Caco-2 (cell line): Measurements from ENCODE around the gene DMRTC2. TPM values are rescaled to one million over a fixed set of nuclear protein-coding genes. Genes with fewer than 3 reads are reported as not detected.

Source experiments
- BruUV-seq: library from RNA; stranded (reverse); fragments of 400-500 nt; replicated peaks from 2 replicates; lab custom pipeline; 2021; lab: Mats Ljungman, UMichigan
- CTCF ChIA-PET: fragments of 300-600 bp; sonication (Branson Sonifier 250); formaldehyde crosslinking; loops from one replicate; lab custom pipeline; 2022; ENCODE audit warnings: antibody characterized with exemption; lab: Charles Lee
- POLR2A ChIA-PET: fragments of 300-600 bp; sonication (Branson Sonifier 250); formaldehyde crosslinking; loops from one replicate; lab custom pipeline; 2022; ENCODE audit warnings: antibody characterized with exemption; lab: Charles Lee
- DNase-seq, 2 experiments: peaks; one replicate each; pipeline versions ENCODE4 v3.0.0 to v3.0.0-alpha.2; 2020 to 2022
- H3K27me3 ChIP-seq: replicated peaks from 2 replicates; pipeline ENCODE4 v1.6.0; 2011; ENCODE audit warnings: low read length; ENCODE audit not compliant: control insufficient read depth, insufficient read depth
- H3K36me3 ChIP-seq: 2 replicates; pipeline ENCODE4 v1.5.1; 2011; ENCODE audit warnings: low read length; ENCODE audit not compliant: control insufficient read depth, insufficient read depth
- H3K4me1 ChIP-seq: fragments of 250-450 bp; sonication (Bioruptor Pico); 2 replicates; pipeline ENCODE4 v1.5.1; 2020; ENCODE audit warnings: mild to moderate bottlenecking
- H3K4me3 ChIP-seq: 2 replicates; pipeline ENCODE4 v1.5.1; 2011; ENCODE audit warnings: low read depth, mild to moderate bottlenecking, control low read depth, low read length
- H3K9me3 ChIP-seq: fragments of 250-450 bp; sonication (Bioruptor Pico); 2 replicates; pipeline ENCODE4 v1.5.1; 2020; ENCODE audit warnings: mild to moderate bottlenecking, moderate library complexity
- H3K27ac Mint-ChIP-seq: one replicate; pipeline ENCODE4 v1.8.0; 2022; ENCODE audit warnings: mixed read lengths; ENCODE audit not compliant: unreplicated experiment
- H3K27me3 Mint-ChIP-seq: one replicate; pipeline ENCODE4 v1.8.0; 2022; ENCODE audit warnings: mixed read lengths; ENCODE audit not compliant: insufficient read depth, unreplicated experiment
- H3K36me3 Mint-ChIP-seq: one replicate; pipeline ENCODE4 v1.8.0; 2022; ENCODE audit warnings: mild to moderate bottlenecking, mixed read lengths; ENCODE audit not compliant: insufficient read depth, unreplicated experiment
- H3K4me1 Mint-ChIP-seq: one replicate; pipeline ENCODE4 v1.8.0; 2022; ENCODE audit warnings: low read depth, mixed read lengths; ENCODE audit not compliant: unreplicated experiment
- H3K4me3 Mint-ChIP-seq: one replicate; pipeline ENCODE4 v1.8.0; 2022; ENCODE audit warnings: mild to moderate bottlenecking, moderate library complexity, mixed read lengths; ENCODE audit not compliant: unreplicated experiment
- H3K9me3 Mint-ChIP-seq: one replicate; pipeline ENCODE4 v1.8.0; 2022; ENCODE audit warnings: mixed read lengths; ENCODE audit not compliant: unreplicated experiment
- intact Hi-C: fragments of 100-400 bp; cut with micrococcal nuclease; formaldehyde crosslinking; loops from one replicate; pipeline ENCODE4 v1.10.0; 2022; ENCODE audit not compliant: unreplicated experiment
- microRNA-seq: library from miRNA; unstranded; fragments of <30 nt; microRNA quantifications from one replicate; pipeline ENCODE4 v1.2.0, GENCODE V29; 2022
- total RNA-seq: library from RNA; stranded (reverse); gene quantifications from 2 replicates; pipeline ENCODE4 v1.2.3, GENCODE V29; 2022
- TF ChIP-seq, protein P1 (sequence below), 2 experiments: fragments of 200-600 bp in 1 of 2; IDR thresholded peaks; 1 replicate in 1 of 2; 2 replicates in 1 of 2; pipeline versions ENCODE4 v1.5.1 to v1.8.0; 2011 to 2022; ENCODE audit warnings: antibody characterized with exemption in 1 of 2, control low read depth in 1 of 2, inconsistent platforms in 1 of 2, low read depth in 1 of 2, low read length in 1 of 2, mild to moderate bottlenecking in 1 of 2, moderate library complexity in 1 of 2; ENCODE audit not compliant: insufficient read depth in 1 of 2, severe bottlenecking in 1 of 2, unreplicated experiment in 1 of 2

Gene DMRTC2
- total RNA-seq, 1 experiment from 2014 or later: not detected

DNA sequence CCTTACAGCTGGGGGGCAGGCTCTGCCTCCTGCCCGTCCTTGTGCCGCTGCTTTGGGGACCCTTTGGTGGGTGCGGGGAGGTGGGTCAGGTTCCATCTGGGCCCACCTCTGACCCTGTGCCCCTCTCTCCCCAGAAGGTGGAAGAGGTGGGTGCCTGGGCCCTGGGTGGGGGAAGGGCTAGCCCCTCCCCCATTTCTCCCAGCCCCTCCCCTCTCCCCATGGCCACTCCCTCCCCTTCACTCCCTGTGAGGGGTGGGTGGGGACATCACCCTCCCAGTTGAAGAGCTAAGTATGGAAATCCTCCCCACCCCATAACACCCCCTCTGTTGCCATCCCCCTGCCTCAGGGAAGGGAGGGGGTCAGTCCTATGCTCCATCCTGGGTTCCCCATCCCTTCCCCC lies 52.3 kb downstream of the DMRTC2 start:
- H3K36me3 ChIP-seq: peaks cover 4% of the 10 kb centered on the region
- peaks cover 5% of the 10 kb centered on the region; the same call in 1 of the 2 replicates for H3K4me1 ChIP-seq
- H3K27ac Mint-ChIP-seq: no peak overlapping the region
- TF ChIP-seq, protein P1, sequence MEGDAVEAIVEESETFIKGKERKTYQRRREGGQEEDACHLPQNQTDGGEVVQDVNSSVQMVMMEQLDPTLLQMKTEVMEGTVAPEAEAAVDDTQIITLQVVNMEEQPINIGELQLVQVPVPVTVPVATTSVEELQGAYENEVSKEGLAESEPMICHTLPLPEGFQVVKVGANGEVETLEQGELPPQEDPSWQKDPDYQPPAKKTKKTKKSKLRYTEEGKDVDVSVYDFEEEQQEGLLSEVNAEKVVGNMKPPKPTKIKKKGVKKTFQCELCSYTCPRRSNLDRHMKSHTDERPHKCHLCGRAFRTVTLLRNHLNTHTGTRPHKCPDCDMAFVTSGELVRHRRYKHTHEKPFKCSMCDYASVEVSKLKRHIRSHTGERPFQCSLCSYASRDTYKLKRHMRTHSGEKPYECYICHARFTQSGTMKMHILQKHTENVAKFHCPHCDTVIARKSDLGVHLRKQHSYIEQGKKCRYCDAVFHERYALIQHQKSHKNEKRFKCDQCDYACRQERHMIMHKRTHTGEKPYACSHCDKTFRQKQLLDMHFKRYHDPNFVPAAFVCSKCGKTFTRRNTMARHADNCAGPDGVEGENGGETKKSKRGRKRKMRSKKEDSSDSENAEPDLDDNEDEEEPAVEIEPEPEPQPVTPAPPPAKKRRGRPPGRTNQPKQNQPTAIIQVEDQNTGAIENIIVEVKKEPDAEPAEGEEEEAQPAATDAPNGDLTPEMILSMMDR (IDR thresholded peaks at IDR 0.05; ENCODE audit: insufficient read depth in 1 of 2, low read depth in 1 of 2, low read length in 1 of 2, severe bottlenecking in 1 of 2, unreplicated experiment in 1 of 2): no peak
- H3K9me3 ChIP-seq: no peaks in the 10 kb centered on the region
- intact Hi-C loops: no loop called here
- peaks cover 7% of the 10 kb centered on the region for H3K4me1 Mint-ChIP-seq
- H3K36me3 Mint-ChIP-seq: peaks cover 36% of the 10 kb centered on the region
- H3K27me3 Mint-ChIP-seq: no peaks in the 10 kb centered on the region
- H3K9me3 Mint-ChIP-seq: no peaks in the 10 kb centered on the region
- CTCF ChIA-PET: interaction anchor here (0.7 kb wide), 1 partner anchor 37 kb away, joined by 4 read pairs; no protein-coding TSS in a partner anchor
- POLR2A ChIA-PET: no interaction called here
- BruUV-seq: no TSS peak
- no peak overlapping the region for H3K4me3 Mint-ChIP-seq
- no peak for DNase-seq
- no peak overlapping the region for H3K4me3 ChIP-seq
- no peaks in the 10 kb centered on the region for H3K27me3 ChIP-seq

DNA sequence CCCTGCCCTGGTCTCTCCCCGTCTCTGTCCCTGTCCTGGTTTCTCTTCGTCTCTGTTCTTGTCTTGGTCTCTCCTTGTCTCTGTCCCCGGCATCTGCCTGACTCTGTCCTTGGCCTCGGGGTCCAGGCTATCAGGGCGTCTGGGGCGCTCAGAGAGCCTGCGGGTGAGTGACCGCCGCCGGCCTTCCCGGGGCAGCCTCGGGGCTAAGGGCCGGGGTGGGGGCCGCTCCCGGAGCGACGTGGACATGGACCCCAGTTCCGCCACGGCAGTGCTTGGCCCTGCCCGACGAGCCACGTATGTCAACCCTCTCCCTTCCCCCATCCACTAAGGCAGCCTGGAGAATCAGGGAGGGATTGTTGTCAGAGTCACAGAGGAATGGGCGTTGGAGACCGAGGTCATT lies 53.0 kb downstream of the DMRTC2 start:
- intact Hi-C loops: no loop called here
- H3K27me3 Mint-ChIP-seq: no peaks in the 10 kb centered on the region
- Histone ChIP-seq H3K4me3 (no peak overlapping the region), H3K27me3 (no peaks in the 10 kb centered on the region), H3K36me3 (peaks cover 4% of the 10 kb centered on the region), H3K4me1 (peaks cover 5% of the 10 kb centered on the region; the same call in 1 of the 2 replicates), H3K9me3 (no peaks in the 10 kb centered on the region)
- no peak overlapping the region for H3K4me3 Mint-ChIP-seq
- BruUV-seq: TSS peak; percentile 33
- POLR2A ChIA-PET: no interaction called here
- TF ChIP-seq, protein P1 (IDR thresholded peaks at IDR 0.05; ENCODE audit: insufficient read depth in 1 of 2, low read depth in 1 of 2, low read length in 1 of 2, severe bottlenecking in 1 of 2, unreplicated experiment in 1 of 2): no peak
- no peaks in the 10 kb centered on the region for H3K9me3 Mint-ChIP-seq
- CTCF ChIA-PET: interaction anchor here (0.7 to 0.9 kb wide), 2 partner anchors 30 to 37 kb away, joined by 4 read pairs; partner anchors contain the start of gene ERFL
- no peak overlapping the region for H3K27ac Mint-ChIP-seq
- peaks cover 7% of the 10 kb centered on the region for H3K4me1 Mint-ChIP-seq
- H3K36me3 Mint-ChIP-seq: peaks cover 36% of the 10 kb centered on the region
- DNase-seq: no peak

DNA sequence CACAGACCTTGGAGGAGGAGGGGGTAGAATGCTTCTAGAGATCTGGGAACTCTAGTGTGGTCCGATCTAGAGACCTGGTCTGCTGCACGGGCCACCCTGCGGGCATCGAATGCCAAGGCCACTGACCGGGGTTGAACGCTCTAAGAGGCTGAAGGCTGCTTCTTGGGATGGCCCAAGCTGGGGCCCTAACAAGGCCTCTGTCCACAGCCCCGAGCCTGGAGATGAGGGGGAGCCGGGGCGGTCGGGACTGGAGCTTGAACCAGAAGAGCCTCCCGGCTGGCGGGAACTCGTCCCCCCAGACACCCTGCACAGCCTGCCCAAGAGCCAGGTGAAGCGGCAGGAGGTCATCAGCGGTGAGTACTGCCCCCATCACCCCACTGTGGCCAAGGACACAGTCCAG lies 53.4 kb downstream of the DMRTC2 start:
- ChIA-PET POLR2A (no interaction called here), CTCF (interaction anchor here (0.9 kb wide), 1 partner anchor 30 kb away, joined by 4 read pairs; the partner anchor contains the start of gene ERFL)
- Histone ChIP-seq H3K4me1 (peaks cover 6% of the 10 kb centered on the region), H3K9me3 (no peaks in the 10 kb centered on the region), H3K4me3 (no peak overlapping the region), H3K27me3 (no peaks in the 10 kb centered on the region), H3K36me3 (peaks cover 5% of the 10 kb centered on the region)
- H3K27me3 Mint-ChIP-seq: no peaks in the 10 kb centered on the region
- H3K9me3 Mint-ChIP-seq: no peaks in the 10 kb centered on the region
- DNase-seq: no peak
- no peak overlapping the region for H3K4me3 Mint-ChIP-seq
- H3K27ac Mint-ChIP-seq: no peak overlapping the region
- BruUV-seq: no TSS peak
- H3K36me3 Mint-ChIP-seq: peaks cover 34% of the 10 kb centered on the region
- peaks cover 7% of the 10 kb centered on the region for H3K4me1 Mint-ChIP-seq
- intact Hi-C loops: no loop called here
- TF ChIP-seq, protein P1 (IDR thresholded peaks at IDR 0.05; ENCODE audit: insufficient read depth in 1 of 2, low read depth in 1 of 2, low read length in 1 of 2, severe bottlenecking in 1 of 2, unreplicated experiment in 1 of 2): no peak

Small RNA genes lying within 50 kb of the gene (microRNA-seq; reads per million reads assigned to microRNA genes)
- gene MIR6797: 0.56 reads per million

Other genes with a start within 250 kb of the DMRTC2 start
- not detected in 2 replicates for gene CEACAM4, start 218.0 kb upstream of the DMRTC2 start, total RNA-seq
- 0.44 TPM in 1 of 2 replicates, not detected in the other for gene CEACAM7, start 156.8 kb upstream of the DMRTC2 start, total RNA-seq
- gene CEACAM5, start 136.4 kb upstream of the DMRTC2 start, total RNA-seq: 1.3 and 3.9 TPM in 2 replicates
- gene CEACAM6, start 89.5 kb upstream of the DMRTC2 start, total RNA-seq: 10.7 and 16.2 TPM in 2 replicates
- gene CEACAM3, start 48.5 kb upstream of the DMRTC2 start, total RNA-seq: not detected in 2 replicates
- not detected in 2 replicates for gene LYPD4, start 359 bp upstream of the DMRTC2 start, total RNA-seq
- 3,297 and 3,418 TPM in 2 replicates for gene RPS19, start 15.2 kb downstream of the DMRTC2 start, total RNA-seq
- 0.82 TPM in 1 of 2 replicates, not detected in the other for gene CD79A, start 32.2 kb downstream of the DMRTC2 start, total RNA-seq
- gene ARHGEF1, start 38.1 kb downstream of the DMRTC2 start, total RNA-seq: 60.2 and 63.5 TPM in 2 replicates
- gene ERFL, start 83.4 kb downstream of the DMRTC2 start, total RNA-seq: 0.23 and 0.49 TPM in 2 replicates
- gene RABAC1, start 114.3 kb downstream of the DMRTC2 start, total RNA-seq: 64.4 and 70.7 TPM in 2 replicates
- 0.54 and 0.84 TPM in 2 replicates for gene ATP1A3, start 149.2 kb downstream of the DMRTC2 start, total RNA-seq
- 0.30 and 0.48 TPM in 2 replicates for gene GRIK5, start 225.2 kb downstream of the DMRTC2 start, total RNA-seq
- 22.4 and 22.7 TPM in 2 replicates for gene ZNF574, start 231.1 kb downstream of the DMRTC2 start, total RNA-seq